Cardiac septum (tissue), 1 donor: Measurements from ENCODE around the gene P3H3. TPM values are rescaled to one million over a fixed set of nuclear protein-coding genes. Genes with fewer than 3 reads are reported as not detected.

ENCODE experiments used
- DNase-seq: peaks from one replicate; pipeline ENCODE4 v3.0.0-alpha.2; 2020; ENCODE audit warnings: low spot score
- intact Hi-C: fragments of 100-400 bp; cut with DNase I; formaldehyde crosslinking; loops from one replicate; pipeline ENCODE4 v1.14.0; 2022
- long read RNA-seq: library from polyadenylated mRNA; unstranded; transcript quantifications from one replicate; pipeline ENCODE4 v2.0.0, GENCODE V29; 2021
- total RNA-seq: library from RNA; stranded (reverse); fragmentation: NEBNext Ultra II Directional; extraction: Animal tissue kit (Norgen Biotek cat#: 25700); gene quantifications from one replicate; pipeline ENCODE4 v1.2.1, GENCODE V29; 2021
- donor health status: DM: no; HTN: no; CAD: no.

P3H3 gene, protein sequence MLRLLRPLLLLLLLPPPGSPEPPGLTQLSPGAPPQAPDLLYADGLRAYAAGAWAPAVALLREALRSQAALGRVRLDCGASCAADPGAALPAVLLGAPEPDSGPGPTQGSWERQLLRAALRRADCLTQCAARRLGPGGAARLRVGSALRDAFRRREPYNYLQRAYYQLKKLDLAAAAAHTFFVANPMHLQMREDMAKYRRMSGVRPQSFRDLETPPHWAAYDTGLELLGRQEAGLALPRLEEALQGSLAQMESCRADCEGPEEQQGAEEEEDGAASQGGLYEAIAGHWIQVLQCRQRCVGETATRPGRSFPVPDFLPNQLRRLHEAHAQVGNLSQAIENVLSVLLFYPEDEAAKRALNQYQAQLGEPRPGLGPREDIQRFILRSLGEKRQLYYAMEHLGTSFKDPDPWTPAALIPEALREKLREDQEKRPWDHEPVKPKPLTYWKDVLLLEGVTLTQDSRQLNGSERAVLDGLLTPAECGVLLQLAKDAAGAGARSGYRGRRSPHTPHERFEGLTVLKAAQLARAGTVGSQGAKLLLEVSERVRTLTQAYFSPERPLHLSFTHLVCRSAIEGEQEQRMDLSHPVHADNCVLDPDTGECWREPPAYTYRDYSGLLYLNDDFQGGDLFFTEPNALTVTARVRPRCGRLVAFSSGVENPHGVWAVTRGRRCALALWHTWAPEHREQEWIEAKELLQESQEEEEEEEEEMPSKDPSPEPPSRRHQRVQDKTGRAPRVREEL
- total RNA-seq = 25.7 TPM
- long read RNA-seq, transcript P3H3-201 (15 exons, 2,632 nt) = major isoform, 5 of 28 reads
- long read RNA-seq, partial matches to known transcripts = 11 of 28 reads
- long read RNA-seq, other reads (novel, unspliced or antisense) = 12 of 28 reads

DNA sequence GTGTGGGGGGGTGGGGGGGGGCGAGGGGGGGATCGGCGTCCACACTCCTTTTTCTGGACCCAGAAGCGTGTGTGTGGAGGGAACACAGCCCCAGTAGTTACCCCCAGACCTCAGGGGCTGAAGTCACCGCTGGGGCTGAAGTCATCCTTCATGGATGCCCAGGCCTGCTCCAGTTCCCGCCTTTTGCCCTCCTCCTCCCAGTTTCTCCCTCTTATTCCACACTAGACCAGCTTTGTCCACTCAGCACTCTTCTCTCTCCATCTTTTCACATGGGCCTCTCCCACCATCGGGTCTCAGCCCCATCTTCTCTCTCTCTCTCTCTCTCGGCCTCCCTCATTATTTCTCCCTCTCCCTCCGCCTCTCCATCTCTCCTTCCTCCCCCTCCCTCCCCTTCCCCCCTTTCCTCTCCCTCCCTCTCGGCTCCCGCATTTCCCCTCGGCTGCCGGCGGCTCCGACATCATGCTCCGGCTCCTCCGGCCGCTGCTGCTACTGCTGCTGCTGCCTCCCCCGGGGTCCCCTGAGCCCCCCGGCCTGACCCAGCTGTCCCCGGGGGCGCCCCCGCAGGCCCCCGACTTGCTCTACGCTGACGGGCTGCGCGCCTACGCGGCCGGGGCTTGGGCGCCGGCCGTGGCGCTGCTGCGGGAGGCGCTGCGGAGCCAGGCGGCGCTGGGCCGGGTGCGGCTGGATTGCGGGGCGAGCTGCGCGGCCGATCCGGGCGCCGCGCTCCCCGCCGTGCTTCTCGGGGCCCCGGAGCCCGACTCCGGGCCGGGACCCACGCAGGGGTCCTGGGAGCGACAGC, at the start of gene P3H3:
Gene P3H3 (plus strand): TSS at position 426 of the 799 bp plus-strand sequence. CDS start 34 bp downstream, at position 460.
- DNase-seq = no peak
- intact Hi-C loops = loop anchor here (5.0 kb wide), 3 partner anchors 61 to 216 kb away; partner anchors contain the start of genes MLF2 and PTMS

- intact Hi-C loops = loop anchor here (1.0 to 5.0 kb wide), 3 partner anchors 26 to 162 kb away; partner anchors contain the start of gene MLF2
- peak; percentile 96 for DNase-seq
These were observed 49.3 kb upstream of the P3H3 start for GRCh38 chr12:6778574-6779550.

GRCh38 chr12:6779708-6780432, 48.3 kb upstream of the P3H3 start:
- intact Hi-C loops = loop anchor here (1.0 to 5.0 kb wide), 3 partner anchors 27 to 163 kb away; partner anchors contain the start of gene MLF2
- DNase-seq = no peak

GRCh38 chr12:6780573-6780972, 47.6 kb upstream of the P3H3 start:
- intact Hi-C loops = no loop called here
- DNase-seq = no peak

GRCh38 chr12:6782119-6782518, 46.1 kb upstream of the P3H3 start:
- intact Hi-C loops = no loop called here
- DNase-seq = no peak

- DNase-seq = no peak
- intact Hi-C loops = no loop called here
These were observed 45.2 kb upstream of the P3H3 start for GRCh38 chr12:6782850-6783566.

GRCh38 chr12:6783828-6784227, 44.4 kb upstream of the P3H3 start:
- no peak for DNase-seq
- intact Hi-C loops = no loop called here

DNA sequence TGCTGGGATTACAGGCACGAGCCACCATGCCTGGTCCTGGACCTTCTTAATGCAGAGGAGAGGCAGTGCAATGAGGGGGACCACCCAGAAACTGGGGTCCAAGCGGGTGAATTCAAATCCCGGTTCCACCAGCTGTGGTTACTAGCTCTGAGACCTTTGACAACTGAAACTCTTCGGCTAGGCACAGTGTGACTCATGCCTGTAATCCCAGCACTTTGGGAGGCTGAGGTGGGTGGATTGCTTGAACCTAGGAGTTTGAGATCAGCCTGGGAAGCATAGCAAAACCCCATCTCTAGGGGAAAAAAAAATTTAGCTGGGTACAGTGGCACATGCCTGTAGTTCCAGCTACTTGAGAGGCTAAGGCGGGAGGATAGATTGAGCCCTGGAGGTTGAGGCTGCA, 43.9 kb upstream of the P3H3 start:
- no peak for DNase-seq
- intact Hi-C loops = no loop called here

GRCh38 chr12:6784761-6785160, 43.4 kb upstream of the P3H3 start:
- intact Hi-C loops = no loop called here
- DNase-seq = no peak

- DNase-seq = no peak
- intact Hi-C loops = no loop called here
These were observed 41.7 kb upstream of the P3H3 start for GRCh38 chr12:6786416-6787094.

- intact Hi-C loops = no loop called here
- no peak for DNase-seq
These were observed 40.9 kb upstream of the P3H3 start for GRCh38 chr12:6787309-6787708.

DNA sequence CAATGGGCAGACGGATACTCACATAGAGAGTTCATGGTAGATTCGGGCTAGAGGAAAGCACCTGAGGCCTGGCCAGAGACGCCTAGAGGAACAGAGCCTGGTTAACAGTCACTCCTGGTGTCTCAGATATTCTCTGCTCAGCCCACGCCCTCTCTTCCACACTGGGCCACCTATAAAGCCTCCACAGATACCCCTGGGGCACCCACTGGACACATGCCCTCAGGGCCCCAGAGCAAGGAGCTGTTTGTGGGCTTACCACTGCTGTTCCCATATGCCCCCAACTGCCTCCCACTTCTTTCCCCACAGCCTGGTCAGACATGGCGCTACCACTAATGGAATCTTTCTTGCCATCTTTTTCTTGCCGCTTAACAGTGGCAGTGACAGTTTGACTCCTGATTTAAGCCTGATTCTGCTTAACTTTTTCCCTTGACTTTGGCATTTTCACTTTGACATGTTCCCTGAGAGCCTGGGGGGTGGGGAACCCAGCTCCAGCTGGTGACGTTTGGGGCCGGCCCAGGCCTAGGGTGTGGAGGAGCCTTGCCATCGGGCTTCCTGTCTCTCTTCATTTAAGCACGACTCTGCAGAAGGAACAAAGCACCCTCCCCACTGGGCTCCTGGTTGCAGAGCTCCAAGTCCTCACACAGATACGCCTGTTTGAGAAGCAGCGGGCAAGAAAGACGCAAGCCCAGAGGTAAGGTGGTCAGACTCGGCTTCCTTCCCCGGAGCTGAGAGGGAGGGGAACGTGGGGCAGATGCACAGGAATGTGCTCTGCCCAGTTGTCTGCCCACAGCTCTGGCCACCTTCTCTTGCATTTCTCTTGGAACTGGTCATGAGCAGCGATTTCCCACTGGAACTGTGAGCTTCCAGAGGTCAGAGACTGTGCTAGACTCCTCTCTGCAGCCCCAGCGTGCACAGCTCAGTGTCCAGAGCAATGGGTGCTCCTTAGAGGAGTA, 39.0 kb upstream of the P3H3 start, which contains the start of gene CD4:
Gene CD4 (plus strand): TSS at position 557 of the 953 bp plus-strand sequence. CDS start 10,611 bp downstream, outside the sequence.
- no peak for DNase-seq

DNA sequence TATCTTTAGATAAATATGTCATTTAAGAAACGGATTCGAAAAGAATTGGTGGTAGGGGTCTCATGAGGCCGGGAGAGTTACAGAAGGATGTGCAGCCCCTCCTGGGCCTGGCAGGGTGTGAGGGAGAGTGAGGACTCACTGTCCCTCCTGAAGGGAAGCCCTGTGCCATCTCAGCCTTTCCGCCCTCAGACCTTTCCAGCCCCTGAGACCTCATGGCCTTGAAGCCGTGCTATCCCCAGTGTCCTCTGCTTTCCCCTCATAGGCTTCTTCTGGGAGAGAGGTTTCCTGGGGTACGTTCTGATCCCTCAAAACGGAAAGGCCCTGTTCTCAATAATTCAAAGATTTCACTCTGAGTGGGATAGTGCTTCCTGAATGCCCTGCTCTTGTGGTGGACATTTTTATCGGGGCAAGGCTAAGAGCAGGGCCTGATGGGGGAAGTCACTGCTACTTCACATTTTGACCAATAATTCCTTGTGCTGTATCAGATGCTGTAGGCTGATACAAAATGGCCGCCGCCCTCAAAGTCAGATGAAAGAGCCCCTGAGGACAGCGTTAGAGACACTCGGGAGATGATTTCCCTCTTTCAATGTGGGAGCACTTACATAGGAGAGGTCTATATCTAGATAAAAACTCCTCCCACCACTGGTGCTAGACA, 37.6 kb upstream of the P3H3 start:
- DNase-seq = no peak
- intact Hi-C loops = no loop called here

More for the DNA sequence above, 39.0 kb upstream of the P3H3 start, which contains the start of gene CD4:
- intact Hi-C loops = no loop called here

- no peak for DNase-seq
- intact Hi-C loops = no loop called here
These were observed 36.2 kb upstream of the P3H3 start for GRCh38 chr12:6791931-6792520.
